Cardiac muscle cell (in vitro differentiated cells and primary cell): ENCODE results near the gene UXS1. TPM values are rescaled to one million over a fixed set of nuclear protein-coding genes. Genes with fewer than 3 reads are reported as not detected.
A peak's percentile ranks its signal among the peaks of the same experiment; 100 is the strongest.

ENCODE experiments used
- DNase-seq, 2 donors: peaks; one replicate each; pipeline versions ENCODE4 v3.0.0 to v3.0.0-alpha.2; 2010 to 2017; ENCODE audit warnings: low read depth in 1 of 2, low spot score in 1 of 2
- H3K27ac ChIP-seq: fragments of 200-600 bp; sonication (generic); 2 replicates; pipeline ENCODE4 v1.5.1; 2016
- H3K27me3 ChIP-seq: fragments of 200-600 bp; sonication (generic); 2 replicates; pipeline ENCODE4 v1.6.0; 2016; ENCODE audit warnings: control low read depth
- H3K36me3 ChIP-seq: fragments of 200-600 bp; sonication (generic); 2 replicates; pipeline ENCODE4 v1.5.1; 2016; ENCODE audit warnings: control low read depth
- H3K4me1 ChIP-seq: fragments of 200-600 bp; sonication (generic); 2 replicates; pipeline ENCODE4 v1.8.1; 2017; ENCODE audit warnings: low read depth, mild to moderate bottlenecking, mixed run types
- H3K4me3 ChIP-seq: fragments of 200-600 bp; sonication (generic); 2 replicates; pipeline ENCODE4 v1.5.1; 2016; ENCODE audit warnings: mild to moderate bottlenecking
- H3K9me3 ChIP-seq: fragments of 200-600 bp; sonication (generic); 2 replicates; pipeline ENCODE4 v1.5.1; 2017; ENCODE audit warnings: low read depth, mild to moderate bottlenecking, control low read depth
- CTCF ChIP-seq: IDR thresholded peaks from 2 replicates; pipeline ENCODE4 v1.5.1; 2012; ENCODE audit warnings: low read depth, mild to moderate bottlenecking, low read length
- polyA plus RNA-seq: library from polyadenylated mRNA; unstranded; fragments of >200 nt; fragmentation: Nextera tagmentation; extraction: Ambion mirVana; gene quantifications from 2 replicates; pipeline ENCODE4 v1.2.1, GENCODE V29; 2016
- total RNA-seq: library from RNA; depleted of rRNA; stranded (reverse); fragments of >200 nt; gene quantifications from 2 replicates; pipeline ENCODE4 v1.2.3, GENCODE V29; 2016

Gene UXS1
- total and polyA plus RNA-seq, 2 experiments from 2014 or later: 28.8 to 44.9 TPM

GRCh38 chr2:106120432-106120831 lies 73.7 kb downstream of the UXS1 start:
- no peak overlapping the region for H3K27ac ChIP-seq
- no peaks in the 10 kb centered on the region for H3K36me3 ChIP-seq
- no peaks in the 10 kb centered on the region for H3K27me3 ChIP-seq
- DNase-seq: no peak
- H3K4me3 ChIP-seq: no peak overlapping the region
- peaks cover 15% of the 10 kb centered on the region for H3K4me1 ChIP-seq
- no peaks in the 10 kb centered on the region for H3K9me3 ChIP-seq
- no peak for TF ChIP-seq CTCF

- H3K9me3 ChIP-seq: no peaks in the 10 kb centered on the region
- H3K27me3 ChIP-seq: no peaks in the 10 kb centered on the region
- no peak for TF ChIP-seq CTCF
- no peak overlapping the region for H3K4me3 ChIP-seq
- no peak for DNase-seq
- no peaks in the 10 kb centered on the region for H3K36me3 ChIP-seq
- no peak overlapping the region for H3K27ac ChIP-seq
- peaks cover 15% of the 10 kb centered on the region for H3K4me1 ChIP-seq
These were observed 75.0 kb downstream of the UXS1 start for GRCh38 chr2:106119074-106119473.

GRCh38 chr2:106117882-106118684 lies 76.0 kb downstream of the UXS1 start:
- TF ChIP-seq CTCF: no peak
- H3K27ac ChIP-seq: no peak overlapping the region

GRCh38 chr2:106117347-106117746 lies 76.8 kb downstream of the UXS1 start:
- Histone ChIP-seq H3K27ac (peak overlapping the region; percentile 15), H3K4me3 (no peak overlapping the region), H3K36me3 (no peaks in the 10 kb centered on the region), H3K9me3 (no peaks in the 10 kb centered on the region), H3K4me1 (peaks cover 15% of the 10 kb centered on the region), H3K27me3 (no peaks in the 10 kb centered on the region)
- no peak for TF ChIP-seq CTCF
- DNase-seq: peak in 1 of 2 donors; percentile 69

More at GRCh38 chr2:106117882-106118684, 76.0 kb downstream of the UXS1 start:
- Histone ChIP-seq H3K36me3 (no peaks in the 10 kb centered on the region), H3K9me3 (no peaks in the 10 kb centered on the region), H3K4me1 (peaks cover 15% of the 10 kb centered on the region), H3K27me3 (no peaks in the 10 kb centered on the region), H3K4me3 (no peak overlapping the region)
- DNase-seq: no peak

- DNase-seq: no peak
- H3K4me1 ChIP-seq: peaks cover 15% of the 10 kb centered on the region
- TF ChIP-seq CTCF: no peak
- no peak overlapping the region for H3K4me3 ChIP-seq
- no peaks in the 10 kb centered on the region for H3K36me3 ChIP-seq
- no peaks in the 10 kb centered on the region for H3K27me3 ChIP-seq
- H3K9me3 ChIP-seq: no peaks in the 10 kb centered on the region
- no peak overlapping the region for H3K27ac ChIP-seq
These were observed 77.9 kb downstream of the UXS1 start for GRCh38 chr2:106116248-106116647.
